GM23338 (cell line): ENCODE results near the gene IRF2. TPM values are rescaled to one million over a fixed set of nuclear protein-coding genes. Genes with fewer than 3 reads are reported as not detected.

Source experiments
- ATAC-seq: fragments of 200-7000 bp; cut with Tn5 transposase; 3 replicates; pipeline ENCODE4 v1.9.1; 2020
- DNase-seq: peaks from one replicate; pipeline ENCODE4 v3.0.0-alpha.2; 2015; ENCODE audit warnings: low spot score
- H2AFZ ChIP-seq: fragments of 200-600 bp; sonication (generic); 2 replicates; pipeline ENCODE4 v1.8.0; 2016; ENCODE audit warnings: antibody characterized with exemption, mild to moderate bottlenecking, moderate library complexity
- H3F3A ChIP-seq: fragments of 200-600 bp; sonication (generic); replicated peaks from 2 replicates; pipeline ENCODE4 v1.8.0; 2017; ENCODE audit warnings: antibody characterized with exemption, mixed run types, low read depth
- H3K27ac ChIP-seq: fragments of 200-600 bp; sonication (generic); 2 replicates; pipeline ENCODE4 v1.6.1; 2016; ENCODE audit warnings: low read depth
- H3K27me3 ChIP-seq: fragments of 200-600 bp; sonication (generic); 2 replicates; pipeline ENCODE4 v1.8.0; 2016; ENCODE audit warnings: mild to moderate bottlenecking, mixed run types, moderate library complexity; ENCODE audit not compliant: insufficient read depth
- H3K36me3 ChIP-seq: fragments of 200-600 bp; sonication (generic); 2 replicates; pipeline ENCODE4 v1.8.0; 2016; ENCODE audit warnings: mild to moderate bottlenecking; ENCODE audit not compliant: insufficient read depth
- H3K4me1 ChIP-seq: fragments of 200-600 bp; sonication (generic); 2 replicates; pipeline ENCODE4 v1.8.0; 2016; ENCODE audit warnings: mild to moderate bottlenecking, moderate library complexity; ENCODE audit not compliant: insufficient read depth
- H3K4me2 ChIP-seq: fragments of 200-600 bp; sonication (generic); 2 replicates; pipeline ENCODE4 v1.7.1; 2017; ENCODE audit warnings: mixed run types
- H3K4me3 ChIP-seq: fragments of 200-600 bp; sonication (generic); 2 replicates; pipeline ENCODE4 v1.6.1; 2016; ENCODE audit warnings: mixed run types
- H3K79me2 ChIP-seq: fragments of 200-600 bp; sonication (generic); replicated peaks from 2 replicates; pipeline ENCODE4 v1.8.0; 2017; ENCODE audit warnings: mild to moderate bottlenecking; ENCODE audit not compliant: insufficient read depth
- H3K9me2 ChIP-seq: fragments of 200-600 bp; sonication (generic); 2 replicates; pipeline ENCODE4 v1.8.0; 2017; ENCODE audit not compliant: insufficient read depth
- H4K20me1 ChIP-seq: fragments of 200-600 bp; sonication (generic); replicated peaks from 2 replicates; pipeline ENCODE4 v1.8.0; 2017; ENCODE audit warnings: mild to moderate bottlenecking; ENCODE audit not compliant: insufficient read depth
- H3K27ac Mint-ChIP-seq: 2 replicates; pipeline ENCODE4 v1.8.0; 2020; ENCODE audit warnings: inconsistent platforms, mild to moderate bottlenecking, moderate library complexity, mixed read lengths
- H3K27me3 Mint-ChIP-seq: 3 replicates; pipeline ENCODE4 v1.8.0; 2022; ENCODE audit warnings: low read depth, mild to moderate bottlenecking, moderate library complexity, mixed read lengths, inconsistent platforms; ENCODE audit not compliant: insufficient read depth, poor library complexity
- H3K36me3 Mint-ChIP-seq: 3 replicates; pipeline ENCODE4 v1.8.0; 2021; ENCODE audit warnings: low read depth, mild to moderate bottlenecking, inconsistent platforms, moderate library complexity, mixed read lengths
- H3K4me1 Mint-ChIP-seq: 3 replicates; pipeline ENCODE4 v1.8.0; 2020; ENCODE audit warnings: mild to moderate bottlenecking, inconsistent platforms, mixed read lengths
- H3K4me3 Mint-ChIP-seq: 3 replicates; pipeline ENCODE4 v1.8.0; 2021; ENCODE audit warnings: moderate library complexity, mild to moderate bottlenecking, inconsistent platforms, mixed read lengths
- H3K9me3 Mint-ChIP-seq: 3 replicates; pipeline ENCODE4 v1.8.0; 2020; ENCODE audit warnings: moderate library complexity, mild to moderate bottlenecking, inconsistent platforms, mixed read lengths
- ETS1 ChIP-seq: IDR thresholded peaks from 2 replicates; pipeline ENCODE4 v1.6.1; 2016; ENCODE audit warnings: antibody characterized with exemption
- POLR2AphosphoS5 ChIP-seq: IDR thresholded peaks from 2 replicates; pipeline ENCODE4 v1.6.1; 2016; ENCODE audit warnings: antibody characterized with exemption, low read depth
- STAT1 ChIP-seq: IDR thresholded peaks from one replicate; pipeline ENCODE4 v1.6.1; 2016; ENCODE audit warnings: antibody characterized with exemption; ENCODE audit not compliant: unreplicated experiment
- ZNF331 ChIP-seq: fragments of 250-450 bp; sonication (Bioruptor Pico); IDR thresholded peaks from 2 replicates; pipeline ENCODE4 v1.5.0; 2020; ENCODE audit warnings: low read depth, mild to moderate bottlenecking, moderate library complexity
- polyA plus RNA-seq: library from polyadenylated mRNA; unstranded; fragments of >200 nt; fragmentation: Nextera tagmentation; extraction: Ambion mirVana; gene quantifications from 2 replicates; pipeline ENCODE4 v1.2.1, GENCODE V29; 2016
- total RNA-seq: library from RNA; depleted of rRNA; stranded (reverse); fragments of >200 nt; shearing (Covaris generic); gene quantifications from 2 replicates; pipeline ENCODE4 v1.2.3, GENCODE V29; 2014
- TF ChIP-seq, protein P1 (sequence below): IDR thresholded peaks from one replicate; pipeline ENCODE4 v1.6.1; 2018; ENCODE audit warnings: antibody characterized with exemption; ENCODE audit not compliant: unreplicated experiment

Gene IRF2
- total and polyA plus RNA-seq, 2 experiments from 2014 or later, result 14.7 to 15.0 TPM

DNA sequence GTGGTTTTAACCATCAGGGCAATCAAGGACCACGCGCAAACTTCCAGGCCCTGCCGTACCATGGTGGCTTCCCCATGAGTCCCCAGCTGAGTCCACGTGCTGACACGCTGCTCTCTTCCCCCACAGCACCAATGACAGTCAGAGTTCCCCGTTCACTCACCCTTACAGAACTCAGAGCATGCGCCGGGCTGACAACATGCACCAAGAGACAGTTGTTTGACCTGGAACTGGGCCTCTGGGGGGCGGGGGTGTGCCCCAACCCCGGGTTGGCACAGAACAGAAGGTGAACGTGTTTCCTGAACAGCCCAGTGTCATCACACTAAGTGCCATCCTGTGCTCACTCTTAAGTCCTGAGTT lies 29.4 kb downstream of the IRF2 start:
- Mint-ChIP-seq H3K4me1 (peaks cover 86% of the 10 kb centered on the region), H3K27ac (no peak overlapping the region), H3K36me3 (peaks cover 5% of the 10 kb centered on the region; the same call in 2 of the 3 replicates), H3K4me3 (no peak overlapping the region), H3K9me3 (no peaks in the 10 kb centered on the region), H3K27me3 (peaks cover 5% of the 10 kb centered on the region)
- Histone ChIP-seq H3K4me1 (peaks cover 66% of the 10 kb centered on the region), H3K79me2 (peaks cover 88% of the 10 kb centered on the region), H2AFZ (no peak overlapping the region), H4K20me1 (no peaks in the 10 kb centered on the region), H3K27me3 (no peaks in the 10 kb centered on the region), H3K36me3 (no peaks in the 10 kb centered on the region), H3K27ac (no peak overlapping the region), H3K9me2 (no peaks in the 10 kb centered on the region), H3K4me3 (no peak overlapping the region), H3K4me2 (no peak overlapping the region), H3F3A (peaks cover 15% of the 10 kb centered on the region)
- no peak for ATAC-seq
- no peak for DNase-seq
- no peak for TF ChIP-seq ZNF331 (CRISPR knock-in tag)

- H3K9me3 Mint-ChIP-seq, result no peaks in the 10 kb centered on the region
- no peak overlapping the region for H3K27ac Mint-ChIP-seq
- Histone ChIP-seq H3K4me3 (no peak overlapping the region), H3K9me2 (no peaks in the 10 kb centered on the region), H3K79me2 (peaks cover 88% of the 10 kb centered on the region), H3K36me3 (no peaks in the 10 kb centered on the region), H3F3A (peaks cover 15% of the 10 kb centered on the region), H3K27me3 (no peaks in the 10 kb centered on the region), H3K4me1 (peaks cover 66% of the 10 kb centered on the region), H2AFZ (no peak overlapping the region), H3K4me2 (no peak overlapping the region), H4K20me1 (no peaks in the 10 kb centered on the region), H3K27ac (no peak overlapping the region)
- no peak overlapping the region for H3K4me3 Mint-ChIP-seq
- peaks cover 5% of the 10 kb centered on the region; the same call in 2 of the 3 replicates for H3K36me3 Mint-ChIP-seq
- ATAC-seq (no peak), DNase-seq (no peak)
- H3K4me1 Mint-ChIP-seq, result peaks cover 84% of the 10 kb centered on the region
- TF ChIP-seq STAT1, result no peak
- no peak for TF ChIP-seq POLR2AphosphoS5
- TF ChIP-seq ETS1, result no peak
- peaks cover 5% of the 10 kb centered on the region for H3K27me3 Mint-ChIP-seq
Measured at GRCh38 chr4:184444215-184444952, 30.0 kb downstream of the IRF2 start.

DNA sequence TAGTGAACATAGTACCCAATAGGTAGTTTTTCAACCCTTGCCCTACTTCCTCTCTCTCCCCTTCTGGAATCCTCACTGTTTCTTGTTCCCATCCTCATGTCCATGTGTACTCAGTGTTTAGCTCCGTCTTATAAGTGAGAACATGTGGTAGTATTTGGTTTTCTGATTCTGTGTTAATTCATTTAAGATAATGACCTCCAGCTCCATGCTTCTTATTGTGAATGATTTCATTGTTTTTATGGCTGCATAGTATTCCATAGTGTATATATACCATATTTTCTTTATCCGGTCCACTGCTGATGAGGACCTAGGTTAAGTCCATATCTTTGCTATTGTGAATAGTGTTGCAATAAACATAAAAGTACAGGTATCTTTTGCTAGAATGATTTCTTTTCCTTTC lies 31.0 kb downstream of the IRF2 start:
- Histone ChIP-seq H2AFZ (no peak overlapping the region), H3K27ac (peak overlapping the region; percentile 94), H3K4me2 (no peak overlapping the region), H3K36me3 (no peaks in the 10 kb centered on the region), H3K9me2 (no peaks in the 10 kb centered on the region), H4K20me1 (no peaks in the 10 kb centered on the region), H3K27me3 (no peaks in the 10 kb centered on the region), H3F3A (peaks cover 15% of the 10 kb centered on the region), H3K79me2 (peaks cover 85% of the 10 kb centered on the region), H3K4me3 (no peak overlapping the region), H3K4me1 (peaks cover 66% of the 10 kb centered on the region)
- Mint-ChIP-seq H3K36me3 (peaks cover 5% of the 10 kb centered on the region; the same call in 1 of the 3 replicates), H3K27ac (peak overlapping the region; percentile 14; the same call in 1 of the 2 replicates), H3K9me3 (no peaks in the 10 kb centered on the region), H3K4me1 (peaks cover 81% of the 10 kb centered on the region), H3K27me3 (peaks cover 3% of the 10 kb centered on the region), H3K4me3 (no peak overlapping the region)
- ATAC-seq, result no peak
- no peak for DNase-seq
- TF ChIP-seq, protein P1, sequence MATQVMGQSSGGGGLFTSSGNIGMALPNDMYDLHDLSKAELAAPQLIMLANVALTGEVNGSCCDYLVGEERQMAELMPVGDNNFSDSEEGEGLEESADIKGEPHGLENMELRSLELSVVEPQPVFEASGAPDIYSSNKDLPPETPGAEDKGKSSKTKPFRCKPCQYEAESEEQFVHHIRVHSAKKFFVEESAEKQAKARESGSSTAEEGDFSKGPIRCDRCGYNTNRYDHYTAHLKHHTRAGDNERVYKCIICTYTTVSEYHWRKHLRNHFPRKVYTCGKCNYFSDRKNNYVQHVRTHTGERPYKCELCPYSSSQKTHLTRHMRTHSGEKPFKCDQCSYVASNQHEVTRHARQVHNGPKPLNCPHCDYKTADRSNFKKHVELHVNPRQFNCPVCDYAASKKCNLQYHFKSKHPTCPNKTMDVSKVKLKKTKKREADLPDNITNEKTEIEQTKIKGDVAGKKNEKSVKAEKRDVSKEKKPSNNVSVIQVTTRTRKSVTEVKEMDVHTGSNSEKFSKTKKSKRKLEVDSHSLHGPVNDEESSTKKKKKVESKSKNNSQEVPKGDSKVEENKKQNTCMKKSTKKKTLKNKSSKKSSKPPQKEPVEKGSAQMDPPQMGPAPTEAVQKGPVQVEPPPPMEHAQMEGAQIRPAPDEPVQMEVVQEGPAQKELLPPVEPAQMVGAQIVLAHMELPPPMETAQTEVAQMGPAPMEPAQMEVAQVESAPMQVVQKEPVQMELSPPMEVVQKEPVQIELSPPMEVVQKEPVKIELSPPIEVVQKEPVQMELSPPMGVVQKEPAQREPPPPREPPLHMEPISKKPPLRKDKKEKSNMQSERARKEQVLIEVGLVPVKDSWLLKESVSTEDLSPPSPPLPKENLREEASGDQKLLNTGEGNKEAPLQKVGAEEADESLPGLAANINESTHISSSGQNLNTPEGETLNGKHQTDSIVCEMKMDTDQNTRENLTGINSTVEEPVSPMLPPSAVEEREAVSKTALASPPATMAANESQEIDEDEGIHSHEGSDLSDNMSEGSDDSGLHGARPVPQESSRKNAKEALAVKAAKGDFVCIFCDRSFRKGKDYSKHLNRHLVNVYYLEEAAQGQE, result no peak
